GM19467 (cell line): Measurements from ENCODE around the gene NUDT10.
"Not testable (repeated sequence)": the region's sequence is repeated elsewhere in the genome, so short reads cannot be mapped to it uniquely, and the experiment has no call there.

Source experiments
- ATAC-seq: cut with Tn5 transposase; IDR thresholded peaks from one replicate; pipeline ENCODE4 v1.9.1; 2021; ENCODE audit warnings: mild to moderate bottlenecking, moderate library complexity; ENCODE audit not compliant: unreplicated experiment

The NUDT10 gene

GRCh38 chrX:51332188-51332942 lies at the start of gene NUDT10:
TSS of gene NUDT10 (plus strand) at chrX:51332822. CDS start at chrX:51332966, 144 bp downstream.
- no peak for ATAC-seq

- no peak for ATAC-seq
Measured at GRCh38 chrX:51292421-51292820, 40.2 kb upstream of the NUDT10 start.

- no peak for ATAC-seq
Measured at GRCh38 chrX:51296138-51296537, 36.5 kb upstream of the NUDT10 start.

- no peak for ATAC-seq
Measured at GRCh38 chrX:51316271-51316670, 16.4 kb upstream of the NUDT10 start.

- ATAC-seq: not testable (repeated sequence)
Measured at GRCh38 chrX:51332943-51333785, 542 bp downstream of the NUDT10 start.

DNA sequence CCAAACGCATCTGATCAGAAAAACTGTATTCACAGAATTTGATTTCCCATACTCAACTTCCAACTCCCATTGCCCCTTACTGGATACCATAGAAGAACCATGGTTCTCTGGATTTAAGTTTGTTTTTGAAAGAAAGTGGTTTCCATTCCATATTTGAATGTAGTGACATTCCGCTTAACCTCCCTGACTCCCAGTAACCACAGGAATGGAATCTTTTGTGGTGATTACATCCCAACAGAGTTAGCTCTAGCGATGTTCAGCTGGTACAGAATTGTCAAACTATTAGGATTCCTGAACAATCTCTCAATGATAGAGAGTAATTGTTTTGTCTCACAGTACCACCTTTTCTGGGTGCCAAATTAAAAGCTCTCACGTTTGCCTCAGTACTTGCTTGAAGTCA lies 1.7 kb downstream of the NUDT10 start:
- ATAC-seq: no peak

DNA sequence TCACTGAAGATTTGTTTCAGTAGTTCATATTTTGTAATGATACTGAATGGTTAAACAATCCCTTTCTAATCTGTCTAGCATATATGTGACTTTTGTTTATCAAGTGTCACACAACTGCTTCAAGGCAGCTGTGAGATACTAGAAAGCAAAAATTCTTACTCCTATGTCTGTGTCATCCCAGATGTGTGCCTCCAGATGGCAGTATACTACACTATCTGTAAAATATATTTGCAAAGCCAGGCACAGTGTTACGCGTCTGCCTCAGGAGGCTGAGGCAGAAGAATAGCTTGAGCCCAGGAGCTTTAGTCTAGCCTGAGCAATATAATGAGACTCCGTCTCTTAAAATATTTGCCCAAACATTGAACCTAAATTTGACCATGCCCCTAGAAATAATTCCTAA lies 4.0 kb downstream of the NUDT10 start:
- no peak for ATAC-seq

- no peak for ATAC-seq
Measured at GRCh38 chrX:51361251-51361650, 28.6 kb downstream of the NUDT10 start.

DNA sequence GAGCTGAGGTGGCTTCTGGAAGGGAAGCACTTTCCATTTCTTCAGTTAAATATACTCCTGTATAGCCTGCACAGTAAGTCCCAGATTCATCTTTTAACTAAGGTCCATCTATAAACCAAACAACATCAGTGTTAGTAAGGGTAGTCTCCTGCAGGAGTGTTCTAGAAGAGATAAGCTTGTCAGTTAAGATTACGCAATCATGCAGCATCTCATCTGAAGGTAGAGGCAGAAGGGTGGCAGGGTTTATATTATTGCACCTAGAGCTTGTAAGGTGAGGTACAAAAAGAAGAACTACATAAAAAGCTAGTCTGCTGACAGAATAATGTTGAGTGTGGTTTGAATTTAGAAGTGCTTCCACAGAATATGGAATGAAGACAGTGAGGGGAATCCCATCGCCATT lies 44.0 kb downstream of the NUDT10 start:
- ATAC-seq: no peak
